ENCODE results near the gene CD58. TPM values are rescaled to one million over a fixed set of nuclear protein-coding genes. Genes with fewer than 3 reads are reported as not detected.

Gene CD58
- total RNA-seq, 1 experiment from 2014 or later, result 8.2 TPM

DNA sequence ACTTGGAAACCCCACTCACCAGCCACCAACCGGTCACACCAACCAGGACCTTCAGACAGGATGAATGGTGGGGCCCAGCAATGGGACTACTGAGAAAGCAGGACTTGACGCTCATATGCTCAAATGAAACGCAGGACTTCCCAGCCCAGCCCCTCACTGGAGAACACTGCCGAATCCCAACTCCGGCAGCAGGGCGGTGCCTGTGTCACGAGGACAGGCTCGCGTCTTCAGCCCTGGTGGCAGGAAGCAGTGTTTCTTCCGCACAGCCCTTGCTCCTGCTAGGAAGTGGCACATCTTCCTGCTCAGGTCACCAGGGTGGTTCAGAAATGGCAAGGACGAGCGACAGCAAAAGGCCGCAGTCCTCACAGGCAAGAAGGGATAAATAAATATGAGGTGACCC lies 38.9 kb downstream of the CD58 start:
- intact Hi-C loops (cut with micrococcal nuclease; ENCODE audit: unreplicated experiment), result no loop called here
- ChIA-PET CTCF (no interaction called here), POLR2A (ENCODE audit: low non-redundant PET) (no interaction called here)
- Histone ChIP-seq H3K9me3 (ENCODE audit: low read depth, low read length, poor library complexity, severe bottlenecking) (no peaks in the 10 kb centered on the region), H3K27me3 (replicated peaks; ENCODE audit: insufficient read depth, low read depth, low read length, poor library complexity) (no peaks in the 10 kb centered on the region), H3K4me3 (ENCODE audit: low read depth, low read length, poor library complexity, severe bottlenecking) (no peak overlapping the region), H3K4me1 (ENCODE audit: insufficient read depth, low read length, poor library complexity, severe bottlenecking) (no peaks in the 10 kb centered on the region), H3K27ac (ENCODE audit: low read depth, low read length, poor library complexity, severe bottlenecking) (no peak overlapping the region), H3K36me3 (ENCODE audit: insufficient read depth, low read length, poor library complexity, severe bottlenecking) (no peaks in the 10 kb centered on the region)
- DNase-seq (ENCODE audit: low spot score), result no peak
- no peak for TF ChIP-seq EZH2 (IDR thresholded peaks at IDR 0.05; ENCODE audit: borderline replicate concordance, low read depth, low read length, poor library complexity, severe bottlenecking)
- TF ChIP-seq, protein P1, sequence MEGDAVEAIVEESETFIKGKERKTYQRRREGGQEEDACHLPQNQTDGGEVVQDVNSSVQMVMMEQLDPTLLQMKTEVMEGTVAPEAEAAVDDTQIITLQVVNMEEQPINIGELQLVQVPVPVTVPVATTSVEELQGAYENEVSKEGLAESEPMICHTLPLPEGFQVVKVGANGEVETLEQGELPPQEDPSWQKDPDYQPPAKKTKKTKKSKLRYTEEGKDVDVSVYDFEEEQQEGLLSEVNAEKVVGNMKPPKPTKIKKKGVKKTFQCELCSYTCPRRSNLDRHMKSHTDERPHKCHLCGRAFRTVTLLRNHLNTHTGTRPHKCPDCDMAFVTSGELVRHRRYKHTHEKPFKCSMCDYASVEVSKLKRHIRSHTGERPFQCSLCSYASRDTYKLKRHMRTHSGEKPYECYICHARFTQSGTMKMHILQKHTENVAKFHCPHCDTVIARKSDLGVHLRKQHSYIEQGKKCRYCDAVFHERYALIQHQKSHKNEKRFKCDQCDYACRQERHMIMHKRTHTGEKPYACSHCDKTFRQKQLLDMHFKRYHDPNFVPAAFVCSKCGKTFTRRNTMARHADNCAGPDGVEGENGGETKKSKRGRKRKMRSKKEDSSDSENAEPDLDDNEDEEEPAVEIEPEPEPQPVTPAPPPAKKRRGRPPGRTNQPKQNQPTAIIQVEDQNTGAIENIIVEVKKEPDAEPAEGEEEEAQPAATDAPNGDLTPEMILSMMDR (conservative IDR thresholded peaks at IDR 0.05; ENCODE audit: low read depth, low read length), result no peak
- BruUV-seq (replicated peaks), result no TSS peak

DNA sequence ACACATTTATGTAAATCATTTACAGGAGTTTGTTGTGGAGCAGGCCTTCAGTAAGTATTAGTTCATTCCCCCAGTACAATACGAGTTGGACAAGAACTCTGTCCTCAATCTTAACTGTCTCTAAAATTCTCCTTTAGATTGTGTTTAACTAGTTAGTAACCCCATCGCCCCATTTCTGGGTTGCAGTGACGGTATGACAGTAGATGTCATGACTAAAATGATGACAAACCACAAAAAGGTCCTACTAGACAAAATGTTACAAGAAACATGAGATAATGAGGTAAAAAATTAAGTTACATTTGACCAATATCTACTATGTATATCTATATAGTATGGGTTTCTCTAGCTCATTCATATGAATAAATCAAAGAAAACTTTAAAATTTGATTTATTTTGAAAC lies 41.1 kb downstream of the CD58 start:
- no peaks in the 10 kb centered on the region for H3K4me1 ChIP-seq (ENCODE audit: insufficient read depth, low read length, poor library complexity, severe bottlenecking)
- CTCF ChIA-PET, result no interaction called here
- no peaks in the 10 kb centered on the region for H3K36me3 ChIP-seq (ENCODE audit: insufficient read depth, low read length, poor library complexity, severe bottlenecking)
- H3K9me3 ChIP-seq (ENCODE audit: low read depth, low read length, poor library complexity, severe bottlenecking), result no peaks in the 10 kb centered on the region
- no peak for TF ChIP-seq EZH2 (IDR thresholded peaks at IDR 0.05; ENCODE audit: borderline replicate concordance, low read depth, low read length, poor library complexity, severe bottlenecking)
- TF ChIP-seq, protein P1 (conservative IDR thresholded peaks at IDR 0.05; ENCODE audit: low read depth, low read length), result no peak
- H3K27ac ChIP-seq (ENCODE audit: low read depth, low read length, poor library complexity, severe bottlenecking), result no peak overlapping the region
- no peak overlapping the region for H3K4me3 ChIP-seq (ENCODE audit: low read depth, low read length, poor library complexity, severe bottlenecking)
- BruUV-seq (replicated peaks), result no TSS peak
- intact Hi-C loops (cut with micrococcal nuclease; ENCODE audit: unreplicated experiment), result no loop called here
- H3K27me3 ChIP-seq (replicated peaks; ENCODE audit: insufficient read depth, low read depth, low read length, poor library complexity), result no peaks in the 10 kb centered on the region
- POLR2A ChIA-PET (ENCODE audit: low non-redundant PET), result no interaction called here
- DNase-seq (ENCODE audit: low spot score), result no peak

DNA sequence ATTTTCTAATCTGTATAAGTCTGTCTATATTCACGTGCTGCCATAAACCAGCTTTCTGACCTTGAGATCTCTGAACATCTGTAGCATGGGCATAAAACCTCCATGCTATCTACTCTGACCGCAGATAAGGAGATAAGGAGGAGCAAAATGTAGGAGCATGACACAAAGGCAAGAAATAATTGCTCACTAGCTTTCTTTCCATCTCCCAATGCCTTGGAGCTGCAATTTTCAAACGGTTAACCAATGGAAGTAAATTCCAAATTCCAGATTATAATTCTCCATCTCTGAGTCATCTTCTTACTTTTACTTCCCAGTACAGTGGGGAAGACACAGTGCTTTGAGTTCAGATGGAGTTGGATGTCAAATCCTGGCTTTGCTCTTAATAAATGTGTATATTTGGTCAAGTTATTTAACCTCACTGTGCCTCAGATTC lies 41.6 kb downstream of the CD58 start:
- no TSS peak for BruUV-seq (replicated peaks)
- CTCF ChIA-PET, result no interaction called here

More for the DNA sequence above, 41.6 kb downstream of the CD58 start:
- intact Hi-C loops (cut with micrococcal nuclease; ENCODE audit: unreplicated experiment), result no loop called here
- TF ChIP-seq EZH2 (IDR thresholded peaks at IDR 0.05; ENCODE audit: borderline replicate concordance, low read depth, low read length, poor library complexity, severe bottlenecking), result no peak
- TF ChIP-seq, protein P1 (conservative IDR thresholded peaks at IDR 0.05; ENCODE audit: low read depth, low read length), result no peak
- H3K27ac ChIP-seq (ENCODE audit: low read depth, low read length, poor library complexity, severe bottlenecking), result no peak overlapping the region
- no peaks in the 10 kb centered on the region for H3K9me3 ChIP-seq (ENCODE audit: low read depth, low read length, poor library complexity, severe bottlenecking)
- POLR2A ChIA-PET (ENCODE audit: low non-redundant PET), result no interaction called here
- H3K36me3 ChIP-seq (ENCODE audit: insufficient read depth, low read length, poor library complexity, severe bottlenecking), result no peaks in the 10 kb centered on the region
- H3K4me3 ChIP-seq (ENCODE audit: low read depth, low read length, poor library complexity, severe bottlenecking), result no peak overlapping the region
- no peaks in the 10 kb centered on the region for H3K27me3 ChIP-seq (replicated peaks; ENCODE audit: insufficient read depth, low read depth, low read length, poor library complexity)
- H3K4me1 ChIP-seq (ENCODE audit: insufficient read depth, low read length, poor library complexity, severe bottlenecking), result no peaks in the 10 kb centered on the region
- DNase-seq (ENCODE audit: low spot score), result no peak

Measured in A673 (cell line).